GM18519 (cell line): ENCODE results near the gene LGALS3BP.
"Not testable (repeated sequence)": the region's sequence is repeated elsewhere in the genome, so short reads cannot be mapped to it uniquely, and the experiment has no call there.

Source experiments
- ATAC-seq: cut with Tn5 transposase; IDR thresholded peaks from one replicate; pipeline ENCODE4 v1.9.1; 2021; ENCODE audit warnings: mild to moderate bottlenecking, moderate library complexity; ENCODE audit not compliant: unreplicated experiment, low FRiP score

The LGALS3BP gene, protein sequence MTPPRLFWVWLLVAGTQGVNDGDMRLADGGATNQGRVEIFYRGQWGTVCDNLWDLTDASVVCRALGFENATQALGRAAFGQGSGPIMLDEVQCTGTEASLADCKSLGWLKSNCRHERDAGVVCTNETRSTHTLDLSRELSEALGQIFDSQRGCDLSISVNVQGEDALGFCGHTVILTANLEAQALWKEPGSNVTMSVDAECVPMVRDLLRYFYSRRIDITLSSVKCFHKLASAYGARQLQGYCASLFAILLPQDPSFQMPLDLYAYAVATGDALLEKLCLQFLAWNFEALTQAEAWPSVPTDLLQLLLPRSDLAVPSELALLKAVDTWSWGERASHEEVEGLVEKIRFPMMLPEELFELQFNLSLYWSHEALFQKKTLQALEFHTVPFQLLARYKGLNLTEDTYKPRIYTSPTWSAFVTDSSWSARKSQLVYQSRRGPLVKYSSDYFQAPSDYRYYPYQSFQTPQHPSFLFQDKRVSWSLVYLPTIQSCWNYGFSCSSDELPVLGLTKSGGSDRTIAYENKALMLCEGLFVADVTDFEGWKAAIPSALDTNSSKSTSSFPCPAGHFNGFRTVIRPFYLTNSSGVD

DNA sequence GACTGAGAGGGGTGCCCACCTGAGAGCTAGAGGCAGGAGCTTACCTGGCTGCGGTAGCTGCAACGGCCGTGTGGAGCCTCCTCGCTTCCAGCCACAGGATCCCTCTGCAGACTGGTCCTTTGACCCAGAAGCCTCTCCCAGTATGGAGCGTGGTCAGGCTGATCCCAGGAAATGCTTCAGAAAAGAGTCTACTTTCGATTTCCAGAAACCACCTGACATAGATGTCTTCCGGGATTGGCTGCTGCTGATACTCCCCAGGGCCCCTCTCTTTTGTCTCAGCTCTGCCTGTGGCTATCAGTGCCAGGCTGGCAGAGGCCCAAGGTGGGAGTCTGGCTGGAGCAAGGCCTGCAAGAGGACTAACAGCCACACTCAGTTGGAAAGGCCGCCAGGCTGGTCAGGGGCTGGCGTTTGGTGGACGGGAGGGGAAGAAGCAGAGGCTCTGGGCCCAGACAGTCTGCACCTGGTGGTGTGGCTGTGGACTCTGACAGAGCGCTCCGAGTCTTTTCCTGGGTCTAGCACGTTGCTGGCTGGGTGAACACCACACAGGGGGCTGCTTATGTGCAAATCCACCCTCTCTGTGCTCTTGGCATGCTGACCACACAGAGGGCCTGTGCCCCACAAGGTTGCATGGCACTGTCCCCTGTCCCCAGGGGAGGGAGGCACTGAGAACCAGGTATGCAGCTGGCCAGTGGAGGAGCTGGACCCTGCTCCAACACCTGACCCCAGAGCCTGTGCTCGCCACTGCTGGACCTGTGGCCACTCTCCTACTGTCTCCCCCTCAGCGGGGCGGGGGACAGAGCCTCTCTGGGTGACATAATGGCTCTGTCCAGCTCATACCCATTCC, at the start of gene LGALS3BP:
TSS of gene LGALS3BP (minus strand) at position 144 of the 844 bp plus-strand sequence. CDS start 2,732 bp downstream, outside the sequence.
- no peak for ATAC-seq

DNA sequence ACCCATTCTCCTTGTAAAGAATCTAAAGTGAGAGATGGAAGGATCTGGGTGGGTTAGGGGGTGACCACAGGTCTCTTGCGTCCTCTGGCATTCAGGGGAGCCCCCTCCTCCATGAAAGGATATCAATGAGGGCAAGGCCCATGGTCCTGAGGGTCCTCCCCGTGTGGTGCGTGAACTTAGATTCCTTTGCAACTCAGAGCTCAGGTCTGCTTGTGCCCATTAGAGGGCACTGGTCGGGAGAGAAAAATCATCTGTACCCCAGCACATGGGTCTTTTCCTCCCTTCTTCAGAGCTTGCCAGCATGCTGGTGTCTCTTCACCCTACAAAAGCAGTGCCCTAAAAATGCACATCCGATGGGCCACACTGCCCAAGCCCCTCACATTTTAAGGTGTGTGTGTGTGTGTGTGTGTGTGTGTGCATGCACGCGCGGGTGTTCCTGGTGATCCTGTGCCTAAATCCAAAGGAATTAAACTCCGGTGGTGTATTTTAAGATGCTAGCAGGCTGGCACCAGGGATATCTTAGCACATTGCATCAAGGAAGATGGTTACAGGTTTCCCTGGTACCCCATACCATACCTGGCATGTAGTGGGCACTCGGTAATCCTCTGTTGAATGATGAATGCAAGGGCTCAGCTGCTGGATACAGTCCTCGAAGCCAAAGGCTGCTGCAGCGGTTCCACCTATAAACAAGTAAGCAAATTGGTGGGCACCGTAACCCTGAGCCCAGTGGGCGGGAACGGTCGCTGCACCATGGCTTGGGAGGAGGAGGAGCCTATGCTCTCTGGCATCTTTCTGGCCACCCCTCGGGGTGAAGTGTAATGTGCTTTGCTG, 49.0 kb upstream of the LGALS3BP start:
- no peak for ATAC-seq

DNA sequence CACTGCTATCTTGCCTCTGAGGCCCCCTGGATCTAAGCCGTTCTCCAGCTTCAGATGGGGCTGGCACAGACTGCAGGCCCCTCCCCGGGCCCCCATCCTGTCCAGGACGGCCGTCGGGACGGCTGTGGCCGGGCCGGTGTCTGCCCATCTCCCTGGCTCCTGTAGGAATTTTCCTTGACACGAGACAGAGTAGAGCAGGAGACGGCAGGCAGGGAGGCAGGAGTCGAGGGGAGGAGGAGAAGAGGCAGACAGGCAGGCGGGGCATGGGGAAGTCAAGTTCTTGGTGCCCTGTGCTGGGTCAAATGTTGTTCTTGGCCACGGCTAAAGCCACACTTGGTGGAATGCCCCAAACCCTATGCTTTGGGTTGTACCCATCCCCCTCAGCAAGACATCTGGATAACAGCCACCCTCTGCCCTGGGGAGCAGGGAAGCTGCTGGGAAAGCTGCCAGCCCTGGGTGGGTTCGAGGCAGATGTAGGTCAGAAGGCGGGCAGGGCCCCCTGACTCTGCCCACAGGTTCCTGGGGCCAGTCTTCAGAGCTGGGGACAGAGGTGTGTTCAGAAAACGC, 48.3 kb upstream of the LGALS3BP start:
- ATAC-seq = no peak

DNA sequence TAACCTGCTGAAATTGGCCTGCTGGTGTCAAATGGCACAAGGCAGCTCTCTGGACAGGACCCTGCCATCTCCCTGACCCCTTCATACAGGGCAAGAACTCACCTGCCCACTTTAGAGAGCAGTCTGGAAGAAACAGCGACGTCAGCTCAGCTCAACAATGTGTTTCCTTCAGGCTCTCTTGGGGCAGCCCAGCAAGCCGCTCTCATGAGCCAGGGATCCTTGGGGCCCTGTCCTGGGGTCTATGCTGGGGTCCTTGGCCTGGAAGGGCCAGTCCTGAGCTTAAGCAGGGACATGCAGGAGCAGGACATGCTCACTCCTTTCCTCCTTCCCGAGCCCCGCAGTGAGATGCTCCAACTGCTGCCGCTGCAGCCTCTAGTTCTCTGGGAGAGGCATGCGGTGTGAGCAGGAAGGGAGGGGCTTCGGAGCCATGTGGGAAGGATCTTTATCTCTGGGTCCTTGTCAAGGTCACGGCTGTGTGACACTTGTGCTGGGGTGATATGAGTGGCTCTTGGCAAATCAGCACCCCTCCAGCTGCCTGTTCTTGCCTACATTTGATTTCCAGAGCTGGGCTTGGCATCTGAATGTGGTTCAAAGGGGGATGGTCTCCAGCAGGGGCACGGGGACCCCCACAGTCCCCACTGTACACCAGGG, 47.7 kb upstream of the LGALS3BP start:
- no peak for ATAC-seq

DNA sequence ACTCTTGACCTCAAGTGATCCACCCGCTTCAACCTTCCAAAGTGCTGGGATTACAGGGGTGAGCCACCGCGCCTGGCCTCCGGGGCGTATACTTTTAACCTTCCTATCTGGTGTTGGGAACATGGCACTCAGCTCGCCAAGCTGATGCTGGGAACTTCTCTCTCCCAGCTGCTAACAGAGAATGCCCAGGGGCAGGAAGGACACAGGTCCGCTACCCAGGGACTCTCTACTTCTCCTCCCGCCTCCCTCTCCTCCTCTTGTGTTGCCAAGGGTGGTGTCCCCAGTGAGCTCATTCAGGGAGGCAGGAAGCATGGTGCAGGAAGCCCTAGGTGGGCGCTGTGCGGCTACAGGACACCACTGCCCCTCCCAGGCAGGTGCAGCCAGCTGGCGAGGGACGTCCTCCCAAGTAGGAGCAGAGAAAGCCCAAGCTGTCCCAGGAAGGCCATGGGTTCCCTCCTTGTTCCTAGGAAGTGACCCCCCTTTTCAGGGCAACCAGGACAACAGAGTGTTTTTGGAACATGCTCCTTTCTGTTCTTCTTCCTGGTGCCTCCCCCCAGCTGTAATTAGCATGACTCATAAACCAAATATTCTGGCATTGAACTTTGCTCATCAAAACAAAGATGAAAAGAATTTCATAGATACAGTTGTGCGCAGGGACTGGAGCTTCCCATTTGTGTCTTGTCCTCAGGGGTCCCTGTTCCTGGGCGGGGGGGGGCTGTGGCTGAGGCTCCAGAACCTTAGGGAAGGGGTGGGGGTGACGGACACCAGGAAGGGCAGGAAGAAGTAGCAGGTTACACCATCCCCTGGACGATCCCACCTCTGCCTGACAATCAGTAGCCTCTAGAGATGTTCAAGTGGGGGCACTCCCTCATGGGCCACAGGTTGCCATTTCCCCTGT, 46.9 kb upstream of the LGALS3BP start:
- ATAC-seq = no peak

DNA sequence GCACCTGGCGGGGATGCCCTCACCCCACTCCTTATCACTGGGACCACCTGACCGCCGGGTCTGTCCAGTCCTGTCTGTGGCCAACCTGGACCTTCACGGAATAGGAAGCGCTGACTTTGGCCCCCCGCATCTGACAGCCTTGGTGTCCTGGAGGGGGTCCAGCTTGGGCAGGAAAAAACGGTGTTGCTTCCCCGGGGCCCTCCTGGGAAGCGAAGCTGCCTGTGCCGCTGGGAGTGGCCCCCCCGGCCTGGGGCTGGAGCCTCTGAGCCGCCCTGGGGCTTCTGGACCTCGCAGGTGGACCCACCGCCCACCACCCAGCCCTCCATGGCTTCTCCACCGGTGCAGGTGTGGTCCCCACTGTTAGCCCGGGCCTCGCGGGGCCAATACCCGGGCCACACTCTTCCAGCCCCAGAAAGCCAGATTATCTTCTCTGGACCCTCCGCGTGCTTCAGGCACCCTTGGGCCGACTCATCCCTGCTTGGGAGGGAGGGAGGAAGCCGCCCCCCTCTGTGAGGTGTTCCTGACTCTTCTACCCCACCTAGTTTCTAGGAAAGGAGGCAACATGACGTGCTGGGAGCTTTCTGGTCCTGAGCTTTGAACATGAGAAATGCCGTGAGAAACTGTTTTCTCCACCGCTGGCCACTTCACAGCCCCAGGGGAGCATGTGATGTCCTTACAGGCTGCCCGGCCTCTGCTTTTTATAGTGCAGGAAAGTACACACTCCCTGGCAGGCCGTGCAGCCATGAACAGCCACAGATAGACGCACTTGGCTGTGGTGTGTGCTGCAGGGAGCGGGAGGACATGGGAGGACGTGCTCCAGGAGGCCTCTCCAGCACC, 45.4 kb upstream of the LGALS3BP start:
- no peak for ATAC-seq

DNA sequence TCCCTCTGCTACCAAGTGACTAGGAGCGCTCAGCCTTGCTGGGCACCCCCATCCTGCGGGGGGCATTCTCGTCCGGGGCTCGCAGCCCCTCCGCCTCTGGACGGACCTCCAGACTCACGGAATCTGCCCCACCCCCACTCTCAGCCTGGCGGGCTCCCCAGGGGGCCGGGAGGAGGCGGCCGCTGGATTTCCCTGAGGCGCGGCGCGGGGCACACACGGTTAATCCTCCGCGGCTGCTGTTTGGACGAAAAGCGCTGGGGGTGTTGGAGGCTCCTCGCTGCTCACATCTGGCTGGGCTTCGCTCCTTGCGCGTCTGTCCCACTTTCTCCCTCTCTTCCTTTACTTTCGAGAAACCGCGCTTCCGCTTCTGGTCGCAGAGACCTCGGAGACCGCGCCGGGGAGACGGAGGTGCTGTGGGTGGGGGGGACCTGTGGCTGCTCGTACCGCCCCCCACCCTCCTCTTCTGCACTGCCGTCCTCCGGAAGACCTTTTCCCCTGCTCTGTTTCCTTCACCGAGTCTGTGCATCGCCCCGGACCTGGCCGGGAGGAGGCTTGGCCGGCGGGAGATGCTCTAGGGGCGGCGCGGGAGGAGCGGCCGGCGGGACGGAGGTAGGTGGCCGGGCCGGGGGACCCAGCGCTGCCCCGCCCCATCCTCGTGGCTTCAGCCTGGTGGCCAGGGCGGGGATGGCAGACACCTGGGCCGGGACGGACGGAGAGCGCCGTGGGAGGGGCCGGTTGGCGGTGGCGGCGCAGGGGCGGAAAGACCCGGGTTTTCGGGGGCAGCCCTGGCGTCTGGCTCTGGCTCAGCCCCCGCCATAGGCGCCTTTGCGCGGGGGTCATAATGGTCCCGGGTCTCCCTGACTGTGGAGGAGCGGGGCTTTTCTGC, 44.4 kb upstream of the LGALS3BP start, which contains the start of gene C1QTNF1:
TSS of gene C1QTNF1 (plus strand) at position 284 of the 886 bp plus-strand sequence. CDS start 19,800 bp downstream, outside the sequence.
- ATAC-seq = no peak

DNA sequence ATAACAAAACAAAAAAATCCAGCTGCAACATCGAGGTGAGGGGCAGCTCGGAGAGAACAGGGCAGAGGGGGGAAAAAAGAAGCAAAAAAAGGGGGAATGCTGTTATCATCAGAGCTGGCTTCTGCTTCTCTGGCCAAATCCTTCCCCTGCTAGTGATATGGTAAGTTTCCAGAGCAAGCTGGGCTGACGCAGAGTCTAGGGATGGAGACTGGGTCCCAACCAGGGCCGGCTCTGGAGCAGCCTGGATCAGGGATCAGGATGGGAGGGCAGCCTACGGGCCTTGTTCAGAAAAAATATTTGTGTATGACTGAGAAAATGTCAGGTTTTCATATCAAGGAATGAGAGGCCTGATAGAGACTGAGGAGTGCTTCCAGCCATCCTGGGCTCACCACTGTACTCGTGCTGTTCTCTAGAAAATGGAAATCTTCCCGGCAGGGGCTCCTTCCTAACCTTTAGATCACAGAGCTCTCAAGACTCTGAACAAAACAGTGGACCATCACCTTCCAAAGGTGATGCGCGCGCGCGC, 43.5 kb upstream of the LGALS3BP start:
- no peak for ATAC-seq

DNA sequence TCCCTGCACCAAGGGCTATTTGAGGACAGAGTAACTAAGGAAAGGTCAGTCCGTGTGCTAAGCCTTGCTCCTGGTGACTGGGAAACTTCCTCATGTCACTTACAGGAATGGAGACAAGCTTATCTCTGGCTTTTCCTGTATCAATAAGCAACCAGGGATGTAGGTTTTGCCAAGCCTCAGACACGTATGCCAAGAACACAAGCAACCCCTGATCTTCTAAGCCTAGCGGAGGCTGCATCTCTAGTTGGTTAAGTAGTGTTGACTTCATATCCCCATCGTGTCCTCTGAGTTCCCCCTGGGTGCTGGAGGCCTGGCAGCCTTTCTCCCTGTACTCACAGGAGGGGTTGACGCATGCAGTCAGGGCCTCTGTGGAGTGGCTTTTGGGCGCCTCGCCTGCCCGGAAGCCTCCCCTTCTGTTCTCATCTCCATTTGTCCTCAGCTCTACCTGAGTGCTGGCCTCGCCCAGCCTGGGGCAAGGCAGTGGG, 42.8 kb upstream of the LGALS3BP start:
- ATAC-seq = no peak

DNA sequence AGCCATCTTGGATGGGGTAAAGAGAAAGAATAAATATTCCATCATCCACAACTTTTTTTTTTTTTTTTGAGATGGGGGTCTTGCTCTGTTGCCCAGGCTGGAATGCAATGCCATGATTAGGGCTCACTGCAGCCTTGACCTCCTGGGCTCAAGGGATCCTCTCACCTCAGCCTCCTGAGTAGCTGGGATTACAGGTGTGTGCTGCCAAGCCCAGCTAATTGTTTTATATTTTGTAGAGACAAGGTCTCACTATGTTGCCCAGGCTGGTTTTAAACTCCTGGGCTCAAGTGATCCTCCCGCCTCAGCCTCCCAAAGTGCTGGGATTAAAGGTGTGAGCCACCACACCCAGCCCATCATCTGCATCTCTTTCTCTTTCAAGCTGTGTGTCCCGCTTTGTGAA, 42.2 kb upstream of the LGALS3BP start:
- not testable (repeated sequence) for ATAC-seq

DNA sequence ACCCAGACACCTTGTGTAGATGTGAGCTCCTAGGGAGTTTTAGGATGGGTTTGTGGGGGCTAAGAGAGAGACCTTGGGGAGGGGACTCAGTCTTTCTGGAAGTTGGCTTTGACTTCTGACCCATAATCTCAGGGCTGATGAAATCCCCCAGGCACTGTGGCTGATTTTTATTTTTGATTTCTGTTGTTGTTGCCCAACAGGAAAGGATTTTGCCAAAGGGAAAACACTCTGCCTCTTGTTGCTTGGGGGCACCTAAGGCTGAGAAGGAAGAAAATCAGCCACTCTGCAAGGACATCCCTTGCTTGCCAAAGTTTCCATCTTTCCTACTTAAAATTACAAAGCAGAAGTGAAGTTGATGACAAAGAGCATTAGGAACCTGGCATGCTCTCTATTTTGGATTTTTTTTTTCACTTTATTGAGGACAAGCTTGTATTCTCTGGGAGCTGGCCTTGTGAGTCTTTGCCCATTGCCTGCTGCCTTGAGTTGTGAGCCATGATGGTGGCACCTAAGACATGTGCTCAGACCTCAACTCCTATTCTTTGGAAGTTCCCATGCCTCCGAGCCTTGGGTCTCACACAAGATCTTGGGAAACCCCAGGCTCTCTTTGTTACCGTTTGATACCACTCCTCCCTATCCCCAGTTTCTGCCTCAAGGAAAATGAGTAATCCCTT, 41.0 kb upstream of the LGALS3BP start:
- ATAC-seq = no peak

DNA sequence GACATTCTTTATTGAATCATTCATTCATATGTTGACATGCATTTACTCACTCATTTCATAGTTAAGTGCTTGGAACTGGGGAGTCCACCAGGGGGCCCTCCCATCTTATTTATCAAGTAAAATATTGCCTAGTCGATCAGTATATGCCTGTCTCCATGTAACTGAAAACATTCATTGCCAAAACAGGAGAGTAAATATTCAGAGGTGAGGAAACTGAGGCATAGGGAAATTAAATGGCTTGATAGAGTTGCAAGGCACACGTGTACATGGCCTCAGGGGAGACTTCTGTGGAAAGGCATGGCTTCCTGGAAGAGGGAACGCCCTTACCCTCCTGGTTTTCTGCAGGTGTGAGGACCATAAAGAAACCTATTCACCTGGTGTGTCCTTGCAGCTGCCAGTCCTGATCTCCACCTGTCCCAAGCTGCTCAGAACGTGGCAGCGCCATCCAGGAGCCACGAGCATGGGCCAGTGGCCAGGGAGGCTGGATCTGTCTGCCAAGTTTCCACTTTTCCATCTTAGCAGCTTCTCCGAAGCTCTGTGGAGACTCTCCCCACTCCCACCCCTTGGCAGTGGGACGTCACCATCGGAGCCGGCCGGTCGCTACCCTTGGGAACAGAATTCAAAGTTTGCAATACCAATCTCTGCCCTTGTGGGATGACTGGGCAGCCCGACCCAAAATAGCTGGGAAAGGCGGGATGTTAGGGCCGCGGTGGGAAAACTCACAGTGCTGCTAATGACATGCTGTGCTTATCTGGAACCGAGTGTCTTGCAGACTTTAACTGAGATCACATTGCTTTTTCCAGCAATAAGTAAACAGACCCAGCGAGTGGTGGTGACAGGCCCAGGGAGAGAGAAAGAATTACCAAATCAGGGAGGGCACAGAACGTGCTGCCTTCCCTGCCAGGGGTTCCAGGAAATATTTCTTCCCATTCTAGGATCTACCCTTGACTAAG, 40.2 kb upstream of the LGALS3BP start:
- ATAC-seq = no peak

DNA sequence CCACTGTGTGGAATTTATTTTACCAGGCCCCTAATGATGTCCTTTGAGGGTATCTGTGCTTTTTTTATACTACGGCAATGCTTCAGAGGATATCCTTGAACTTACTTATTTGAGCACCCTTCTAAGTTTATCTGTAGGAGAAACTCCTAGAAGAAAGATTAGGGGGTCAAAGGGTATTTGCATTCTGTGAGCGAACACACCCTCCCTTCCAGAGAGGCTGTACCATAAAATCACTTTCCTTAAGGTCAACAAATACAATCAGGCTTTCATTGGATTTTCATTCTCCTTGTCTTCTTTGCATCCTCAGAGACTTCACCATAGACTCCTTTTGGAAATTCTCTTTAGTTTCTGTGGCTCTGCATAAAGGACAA, 39.5 kb upstream of the LGALS3BP start:
- ATAC-seq = no peak

DNA sequence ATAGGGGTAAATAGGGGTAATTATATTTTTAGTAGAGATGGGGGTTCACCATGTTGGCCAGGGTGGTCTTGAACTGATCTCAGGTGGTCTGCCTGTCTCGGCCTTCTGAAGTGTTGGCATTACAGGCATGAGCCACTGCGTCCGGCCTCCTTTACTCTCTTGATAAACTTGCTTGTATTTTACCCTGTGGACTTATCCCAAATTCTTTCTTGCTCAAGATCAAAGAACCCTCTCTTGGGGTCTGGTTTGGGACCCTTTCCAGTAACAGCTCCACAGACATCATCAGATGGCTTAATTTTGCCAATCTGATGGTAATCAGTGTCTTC, 38.6 kb upstream of the LGALS3BP start:
- no peak for ATAC-seq
